ENCODE data around the gene THEMIS.

DNA sequence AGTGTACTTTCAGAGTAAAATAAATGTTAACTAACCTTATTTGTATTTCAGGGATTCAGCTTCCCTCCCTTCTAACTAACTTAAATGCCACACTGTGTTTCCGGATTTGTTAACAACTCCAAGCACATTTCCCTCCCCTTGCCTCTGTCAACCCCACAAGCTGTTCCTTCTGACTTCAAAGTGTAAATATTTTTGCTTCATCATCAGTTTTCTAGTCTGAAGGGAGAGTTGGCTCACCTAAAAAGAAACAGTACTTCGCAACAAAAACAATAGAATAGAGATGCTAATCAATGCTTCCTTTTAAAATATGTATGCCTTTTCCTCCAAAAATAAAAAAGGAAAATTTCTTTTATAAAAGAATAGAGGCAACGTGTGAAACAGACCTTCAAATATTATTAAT, 132.6 kb downstream of the THEMIS start:
- TF ChIP-seq POLR2AphosphoS5 (IDR thresholded peaks at IDR 0.05) (no peak), POLR2A (IDR thresholded peaks at IDR 0.05) (no peak)

Measured in suprapubic skin (tissue), 4 donors.